AG04449 (cell line): ENCODE data around the gene ZBTB16.

ENCODE experiments used
- CTCF ChIA-PET: fragments of 350-600 bp; formaldehyde crosslinking; extraction: SDS; loops from one replicate; lab custom pipeline; 2021; ENCODE audit warnings: antibody characterized with exemption; lab: Yijun Ruan, JAX
- POLR2A ChIA-PET: fragments of 400-600, 350-600 bp; formaldehyde crosslinking; extraction: SDS; loops from one replicate; lab custom pipeline; 2020; ENCODE audit warnings: antibody characterized with exemption, inconsistent platforms; lab: Yijun Ruan, JAX
- DNase-seq: peaks from one replicate; pipeline ENCODE4 v3.0.0-alpha.2; 2010; ENCODE audit warnings: low read depth, low spot score
- H3K4me3 ChIP-seq: 2 replicates; pipeline ENCODE4 v1.5.1; 2011; ENCODE audit warnings: low read depth, mild to moderate bottlenecking, control low read depth, low read length
- CTCF ChIP-seq: IDR thresholded peaks from one replicate; pipeline ENCODE4 v1.5.1; 2011; ENCODE audit warnings: mild to moderate bottlenecking, moderate library complexity, low read length, control low read depth, inconsistent platforms; ENCODE audit not compliant: insufficient read depth; ENCODE audit errors: missing control alignments

Gene ZBTB16

DNA sequence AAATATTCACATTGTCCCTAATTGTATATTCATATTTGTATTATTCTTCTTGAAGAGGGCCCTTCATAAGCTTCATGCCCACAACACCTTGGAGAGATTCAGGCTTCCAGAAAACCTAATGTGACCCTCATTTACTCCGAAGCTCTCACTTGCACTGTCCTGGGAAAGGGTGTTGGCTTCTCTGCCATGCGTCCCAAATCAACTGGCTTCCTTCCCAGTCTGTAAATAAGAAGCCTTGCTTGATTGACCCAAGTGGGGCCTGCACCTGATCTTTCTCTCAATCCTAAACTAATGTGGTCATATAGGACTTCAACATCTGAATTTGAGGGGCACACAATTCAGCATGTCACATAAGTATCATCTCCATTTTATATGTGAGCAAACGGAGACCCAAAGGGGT, 40.5 kb upstream of the ZBTB16 start:
- no peak for DNase-seq
- no peak overlapping the region for H3K4me3 ChIP-seq
- POLR2A ChIA-PET: no interaction called here
- no peak for TF ChIP-seq CTCF
- CTCF ChIA-PET: no interaction called here

GRCh38 chr11:114019574-114019973, 39.9 kb upstream of the ZBTB16 start:
- ChIA-PET POLR2A (no interaction called here), CTCF (interaction anchor here (0.7 kb wide), 1 partner anchor 10 kb away, joined by 3 read pairs; no protein-coding TSS in a partner anchor)
- DNase-seq: no peak
- H3K4me3 ChIP-seq: no peak overlapping the region
- TF ChIP-seq CTCF: no peak

DNA sequence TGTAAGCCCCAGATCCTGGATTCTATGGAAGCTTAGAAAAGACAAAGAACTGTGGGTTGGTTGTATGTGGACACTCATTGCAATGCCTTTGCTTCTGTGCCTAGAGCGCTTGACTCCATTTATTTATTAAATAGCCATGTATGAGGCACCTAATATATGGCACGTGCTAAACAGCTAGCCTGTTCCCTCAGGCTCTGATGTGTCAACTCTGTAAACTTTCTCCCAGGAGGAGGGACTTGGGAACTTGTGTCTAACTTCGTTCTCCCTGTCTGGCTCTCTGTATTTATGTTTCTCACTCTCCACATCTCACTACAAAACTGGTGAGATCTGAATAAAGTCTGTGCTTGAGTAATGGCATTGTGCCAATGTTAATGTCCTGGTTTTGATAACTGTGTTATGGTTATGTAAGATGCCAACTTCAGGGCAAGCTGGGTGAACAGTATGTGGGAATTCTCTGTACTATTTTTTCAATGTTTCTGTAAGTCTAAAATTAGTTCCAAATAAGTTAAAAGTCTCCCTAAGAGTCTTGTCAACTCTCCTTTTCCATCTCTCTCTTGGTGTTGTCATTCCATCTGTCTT, 34.1 kb upstream of the ZBTB16 start:
- ChIA-PET POLR2A (no interaction called here), CTCF (interaction anchor here (1.1 to 5.9 kb wide), 2 partner anchors 32 to 236 kb away, joined by 3 to 40 read pairs; no protein-coding TSS in a partner anchor)
- DNase-seq: no peak
- TF ChIP-seq CTCF: no peak
- no peak overlapping the region for H3K4me3 ChIP-seq

GRCh38 chr11:114026355-114026754, 33.2 kb upstream of the ZBTB16 start:
- DNase-seq: no peak

GRCh38 chr11:114027391-114027790, 32.1 kb upstream of the ZBTB16 start:
- no peak for DNase-seq
- CTCF ChIA-PET: interaction anchor here (5.9 kb wide), 1 partner anchor 234 kb away, joined by 40 read pairs; no protein-coding TSS in a partner anchor
- TF ChIP-seq CTCF: no peak
- H3K4me3 ChIP-seq: no peak overlapping the region
- POLR2A ChIA-PET: no interaction called here

More at GRCh38 chr11:114026355-114026754, 33.2 kb upstream of the ZBTB16 start:
- ChIA-PET CTCF (interaction anchor here (0.7 to 5.9 kb wide), 2 partner anchors 10 to 235 kb away, joined by 3 to 40 read pairs; no protein-coding TSS in a partner anchor), POLR2A (no interaction called here)
- no peak overlapping the region for H3K4me3 ChIP-seq
- TF ChIP-seq CTCF: no peak

GRCh38 chr11:114027926-114028325, 31.6 kb upstream of the ZBTB16 start:
- ChIA-PET POLR2A (no interaction called here), CTCF (interaction anchor here (5.9 kb wide), 1 partner anchor 233 kb away, joined by 40 read pairs; no protein-coding TSS in a partner anchor)
- DNase-seq: no peak
- TF ChIP-seq CTCF: no peak
- no peak overlapping the region for H3K4me3 ChIP-seq
